Esophagus muscularis mucosa (tissue), 4 donors: Measurements from ENCODE around the gene GSG1L. TPM values are rescaled to one million over a fixed set of nuclear protein-coding genes. Genes with fewer than 3 reads are reported as not detected.
"Not testable (repeated sequence)": the region's sequence is repeated elsewhere in the genome, so short reads cannot be mapped to it uniquely, and the experiment has no call there.

Experiments used
- DNase-seq: peaks from one replicate; pipeline ENCODE4 v3.0.0-alpha.2; 2017; ENCODE audit errors: extremely low spot score
- H3K27ac ChIP-seq, 4 donors: fragments of 200-600 bp; sonication (generic); replicated peaks in 1 of 4; 1 replicate in 3 of 4; 2 replicates in 1 of 4; pipeline ENCODE4 v1.5.1; 2016 to 2019; ENCODE audit warnings: mild to moderate bottlenecking in 1 of 4
- H3K27me3 ChIP-seq, 4 donors: fragments of 200-600 bp; sonication (generic); one replicate each; pipeline versions ENCODE4 v1.5.1 to v1.6.0; 2016 to 2019
- H3K36me3 ChIP-seq, 4 donors: fragments of 200-600 bp; sonication (generic); one replicate each; pipeline ENCODE4 v1.5.1; 2016 to 2019
- H3K4me1 ChIP-seq, 4 donors: fragments of 200-600 bp; sonication (generic); one replicate each; pipeline ENCODE4 v1.5.1; 2016 to 2019
- H3K4me3 ChIP-seq, 4 donors: fragments of 200-600 bp; sonication (generic); 1 replicate in 2 of 4; 2 replicates in 2 of 4; pipeline ENCODE4 v1.5.1; 2016 to 2019; ENCODE audit warnings: mild to moderate bottlenecking in 4 of 4, moderate library complexity in 1 of 4
- H3K9me3 ChIP-seq, 4 donors: fragments of 200-600 bp; sonication (generic); 1 replicate in 3 of 4; 2 replicates in 1 of 4; pipeline ENCODE4 v1.5.1; 2016 to 2019
- EP300 ChIP-seq: sonication (generic); formaldehyde crosslinking; IDR thresholded peaks from one replicate; pipeline ENCODE4 v1.6.1; 2017; ENCODE audit warnings: antibody characterized with exemption
- POLR2A ChIP-seq: fragments of 450-650 bp; IDR thresholded peaks from one replicate; pipeline ENCODE4 v1.6.1; 2017; ENCODE audit warnings: antibody characterized with exemption, moderate library complexity, mild to moderate bottlenecking, low read depth
- POLR2AphosphoS5 ChIP-seq, 2 donors: sonication (generic); formaldehyde crosslinking; IDR thresholded peaks; one replicate each; pipeline ENCODE4 v1.6.1; 2017; ENCODE audit warnings: antibody characterized with exemption in 2 of 2
- WGBS: methylation state at CpG from one replicate; pipeline ENCODE4 v1.1.5; 2018; 5-methylcytosine and 5-hydroxymethylcytosine counted together
- intact Hi-C: fragments of 100-400 bp; cut with DNase I; formaldehyde crosslinking; loops from one replicate; pipeline ENCODE4 v1.15.1; 2023
- total RNA-seq, 4 donors: library from RNA; depleted of rRNA; stranded (reverse); fragments of >200 nt; gene quantifications; one replicate each; pipeline versions ENCODE4 v1.1.0 to v1.2.1, GENCODE V29; 2016
- TF ChIP-seq, protein P1 (sequence below), 3 experiments: fragments of 200-600 bp in 2 of 3; fragments of 450-650 bp in 1 of 3; sonication (generic) in 2 of 3; IDR thresholded peaks; one replicate each; pipeline ENCODE4 v1.5.1; 2017 to 2019; ENCODE audit warnings: antibody characterized with exemption in 3 of 3, mild to moderate bottlenecking in 2 of 3, moderate library complexity in 1 of 3

GSG1L gene
- total RNA-seq, 4 donors from 2014 or later = 0.19 to 0.83 TPM; not detected in 2

GRCh38 chr16:27947696-27948095 is 115.8 kb downstream of the GSG1L start:
- no peaks in the 10 kb centered on the region for H3K36me3 ChIP-seq
- H3K27ac ChIP-seq = no peak overlapping the region
- intact Hi-C loops = no loop called here
- peaks cover 0 to 22% (median 2%) of the 10 kb centered on the region in 4 donors for H3K27me3 ChIP-seq
- 80% methylated on average over 7 of the region's 7 CpGs for WGBS
- H3K9me3 ChIP-seq = no peaks in the 10 kb centered on the region
- TF ChIP-seq POLR2AphosphoS5 (IDR thresholded peaks at IDR 0.05) (no peak), POLR2A (no peak), EP300 (no peak)
- TF ChIP-seq, protein P1, sequence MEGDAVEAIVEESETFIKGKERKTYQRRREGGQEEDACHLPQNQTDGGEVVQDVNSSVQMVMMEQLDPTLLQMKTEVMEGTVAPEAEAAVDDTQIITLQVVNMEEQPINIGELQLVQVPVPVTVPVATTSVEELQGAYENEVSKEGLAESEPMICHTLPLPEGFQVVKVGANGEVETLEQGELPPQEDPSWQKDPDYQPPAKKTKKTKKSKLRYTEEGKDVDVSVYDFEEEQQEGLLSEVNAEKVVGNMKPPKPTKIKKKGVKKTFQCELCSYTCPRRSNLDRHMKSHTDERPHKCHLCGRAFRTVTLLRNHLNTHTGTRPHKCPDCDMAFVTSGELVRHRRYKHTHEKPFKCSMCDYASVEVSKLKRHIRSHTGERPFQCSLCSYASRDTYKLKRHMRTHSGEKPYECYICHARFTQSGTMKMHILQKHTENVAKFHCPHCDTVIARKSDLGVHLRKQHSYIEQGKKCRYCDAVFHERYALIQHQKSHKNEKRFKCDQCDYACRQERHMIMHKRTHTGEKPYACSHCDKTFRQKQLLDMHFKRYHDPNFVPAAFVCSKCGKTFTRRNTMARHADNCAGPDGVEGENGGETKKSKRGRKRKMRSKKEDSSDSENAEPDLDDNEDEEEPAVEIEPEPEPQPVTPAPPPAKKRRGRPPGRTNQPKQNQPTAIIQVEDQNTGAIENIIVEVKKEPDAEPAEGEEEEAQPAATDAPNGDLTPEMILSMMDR (IDR thresholded peaks at IDR 0.05) = no peak
- no peaks in the 10 kb centered on the region for H3K4me1 ChIP-seq
- DNase-seq = no peak
- no peak overlapping the region for H3K4me3 ChIP-seq

DNA sequence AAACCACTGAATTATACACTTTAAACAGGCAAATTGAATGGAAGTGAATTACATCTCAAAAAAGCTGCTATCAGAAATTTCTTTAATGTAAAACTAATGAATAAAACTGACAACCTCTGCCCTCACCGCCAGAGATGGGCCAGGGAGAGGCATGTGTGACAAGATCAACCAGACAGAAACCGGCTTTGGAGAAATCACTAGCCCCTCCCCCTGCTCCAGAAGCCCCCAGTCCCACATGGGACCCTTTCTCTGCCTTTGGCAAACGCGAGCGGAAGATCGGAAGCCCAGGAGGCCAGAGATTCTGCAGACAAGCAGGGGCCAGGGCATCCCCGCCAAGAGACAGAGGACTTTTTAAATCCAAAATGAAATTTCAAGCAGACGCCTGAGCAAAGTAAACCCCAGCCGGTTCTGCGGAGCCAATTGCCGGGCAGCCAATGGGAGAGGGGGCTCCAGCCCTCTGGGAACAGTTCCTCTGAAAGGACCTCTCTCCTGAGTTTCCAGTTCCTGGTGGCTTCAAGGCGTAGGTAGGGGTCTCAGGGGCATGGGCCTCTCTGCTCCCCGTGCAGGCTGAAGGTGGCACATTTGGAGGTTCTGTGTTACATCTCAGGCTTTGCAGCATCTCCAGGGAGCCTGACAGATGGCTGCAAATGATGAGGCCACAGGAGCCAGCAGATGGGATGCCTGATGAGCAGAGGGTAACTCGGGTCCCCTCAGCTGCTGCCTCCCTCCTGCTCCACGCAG is 118.1 kb downstream of the GSG1L start:
- TF ChIP-seq POLR2AphosphoS5 (IDR thresholded peaks at IDR 0.05) = no peak
- TF ChIP-seq, protein P1 (IDR thresholded peaks at IDR 0.05) = no peak
- TF ChIP-seq POLR2A = no peak
- no peak for TF ChIP-seq EP300
- Histone ChIP-seq H3K4me1 (no peaks in the 10 kb centered on the region), H3K36me3 (no peaks in the 10 kb centered on the region), H3K27me3 (peaks cover 0 to 15% (median 2%) of the 10 kb centered on the region in 4 donors), H3K9me3 (no peaks in the 10 kb centered on the region), H3K27ac (no peak overlapping the region), H3K4me3 (no peak overlapping the region)
- 35% methylated on average over 13 of the region's 15 CpGs for WGBS
- intact Hi-C loops = no loop called here
- DNase-seq = no peak

- TF ChIP-seq, protein P1 (IDR thresholded peaks at IDR 0.05) = no peak
- TF ChIP-seq POLR2A (no peak), EP300 (no peak)
- Histone ChIP-seq H3K36me3 (no peaks in the 10 kb centered on the region), H3K4me1 (no peaks in the 10 kb centered on the region), H3K27me3 (peaks cover 0 to 15% (median 2%) of the 10 kb centered on the region in 4 donors), H3K27ac (no peak overlapping the region), H3K4me3 (no peak overlapping the region), H3K9me3 (no peaks in the 10 kb centered on the region)
- DNase-seq = no peak
- 88% methylated on average over 2 of the region's 2 CpGs for WGBS
- intact Hi-C loops = no loop called here
Measured at GRCh38 chr16:27943766-27944165, 119.7 kb downstream of the GSG1L start.

GRCh38 chr16:27942071-27942470 is 121.4 kb downstream of the GSG1L start:
- H3K4me3 ChIP-seq, intact Hi-C loops: not testable (repeated sequence)
- WGBS = 83% methylated on average over 5 of the region's 5 CpGs

GRCh38 chr16:27935076-27935475 is 128.4 kb downstream of the GSG1L start:
- TF ChIP-seq POLR2AphosphoS5 (IDR thresholded peaks at IDR 0.05) = no peak
- TF ChIP-seq EP300 = no peak
- TF ChIP-seq POLR2A = no peak
- TF ChIP-seq, protein P1 (IDR thresholded peaks at IDR 0.05) = no peak
- 77% methylated on average over 6 of the region's 7 CpGs for WGBS
- intact Hi-C loops = no loop called here
- H3K27ac ChIP-seq = no peak overlapping the region
- H3K4me1 ChIP-seq = no peaks in the 10 kb centered on the region
- no peak overlapping the region for H3K4me3 ChIP-seq
- H3K36me3 ChIP-seq = no peaks in the 10 kb centered on the region
- H3K27me3 ChIP-seq = peaks cover 0 to 17% (median 0%) of the 10 kb centered on the region in 4 donors
- peaks cover 0 to 10% (median 9%) of the 10 kb centered on the region in 4 donors for H3K9me3 ChIP-seq
- no peak for DNase-seq

More at GRCh38 chr16:27942071-27942470, 121.4 kb downstream of the GSG1L start:
- not testable (repeated sequence) for H3K9me3 ChIP-seq, DNase-seq, H3K4me1 ChIP-seq, H3K27ac ChIP-seq, H3K36me3 ChIP-seq
- peaks cover 0 to 15% (median 2%) of the 10 kb centered on the region in 4 donors for H3K27me3 ChIP-seq
